Measurements from ENCODE around the gene NOC3L.

GRCh38 chr10:94411304-94411703, 48.6 kb upstream of the NOC3L start:
- TF ChIP-seq, protein P1, sequence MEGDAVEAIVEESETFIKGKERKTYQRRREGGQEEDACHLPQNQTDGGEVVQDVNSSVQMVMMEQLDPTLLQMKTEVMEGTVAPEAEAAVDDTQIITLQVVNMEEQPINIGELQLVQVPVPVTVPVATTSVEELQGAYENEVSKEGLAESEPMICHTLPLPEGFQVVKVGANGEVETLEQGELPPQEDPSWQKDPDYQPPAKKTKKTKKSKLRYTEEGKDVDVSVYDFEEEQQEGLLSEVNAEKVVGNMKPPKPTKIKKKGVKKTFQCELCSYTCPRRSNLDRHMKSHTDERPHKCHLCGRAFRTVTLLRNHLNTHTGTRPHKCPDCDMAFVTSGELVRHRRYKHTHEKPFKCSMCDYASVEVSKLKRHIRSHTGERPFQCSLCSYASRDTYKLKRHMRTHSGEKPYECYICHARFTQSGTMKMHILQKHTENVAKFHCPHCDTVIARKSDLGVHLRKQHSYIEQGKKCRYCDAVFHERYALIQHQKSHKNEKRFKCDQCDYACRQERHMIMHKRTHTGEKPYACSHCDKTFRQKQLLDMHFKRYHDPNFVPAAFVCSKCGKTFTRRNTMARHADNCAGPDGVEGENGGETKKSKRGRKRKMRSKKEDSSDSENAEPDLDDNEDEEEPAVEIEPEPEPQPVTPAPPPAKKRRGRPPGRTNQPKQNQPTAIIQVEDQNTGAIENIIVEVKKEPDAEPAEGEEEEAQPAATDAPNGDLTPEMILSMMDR (IDR thresholded peaks at IDR 0.05; ENCODE audit: insufficient read depth, low read length): no peak
- TF ChIP-seq POLR2AphosphoS5 (IDR thresholded peaks at IDR 0.05; ENCODE audit: low read depth): no peak
- no peak for TF ChIP-seq GABPA (IDR thresholded peaks at IDR 0.05; ENCODE audit: low read depth)
- TF ChIP-seq, protein P2, sequence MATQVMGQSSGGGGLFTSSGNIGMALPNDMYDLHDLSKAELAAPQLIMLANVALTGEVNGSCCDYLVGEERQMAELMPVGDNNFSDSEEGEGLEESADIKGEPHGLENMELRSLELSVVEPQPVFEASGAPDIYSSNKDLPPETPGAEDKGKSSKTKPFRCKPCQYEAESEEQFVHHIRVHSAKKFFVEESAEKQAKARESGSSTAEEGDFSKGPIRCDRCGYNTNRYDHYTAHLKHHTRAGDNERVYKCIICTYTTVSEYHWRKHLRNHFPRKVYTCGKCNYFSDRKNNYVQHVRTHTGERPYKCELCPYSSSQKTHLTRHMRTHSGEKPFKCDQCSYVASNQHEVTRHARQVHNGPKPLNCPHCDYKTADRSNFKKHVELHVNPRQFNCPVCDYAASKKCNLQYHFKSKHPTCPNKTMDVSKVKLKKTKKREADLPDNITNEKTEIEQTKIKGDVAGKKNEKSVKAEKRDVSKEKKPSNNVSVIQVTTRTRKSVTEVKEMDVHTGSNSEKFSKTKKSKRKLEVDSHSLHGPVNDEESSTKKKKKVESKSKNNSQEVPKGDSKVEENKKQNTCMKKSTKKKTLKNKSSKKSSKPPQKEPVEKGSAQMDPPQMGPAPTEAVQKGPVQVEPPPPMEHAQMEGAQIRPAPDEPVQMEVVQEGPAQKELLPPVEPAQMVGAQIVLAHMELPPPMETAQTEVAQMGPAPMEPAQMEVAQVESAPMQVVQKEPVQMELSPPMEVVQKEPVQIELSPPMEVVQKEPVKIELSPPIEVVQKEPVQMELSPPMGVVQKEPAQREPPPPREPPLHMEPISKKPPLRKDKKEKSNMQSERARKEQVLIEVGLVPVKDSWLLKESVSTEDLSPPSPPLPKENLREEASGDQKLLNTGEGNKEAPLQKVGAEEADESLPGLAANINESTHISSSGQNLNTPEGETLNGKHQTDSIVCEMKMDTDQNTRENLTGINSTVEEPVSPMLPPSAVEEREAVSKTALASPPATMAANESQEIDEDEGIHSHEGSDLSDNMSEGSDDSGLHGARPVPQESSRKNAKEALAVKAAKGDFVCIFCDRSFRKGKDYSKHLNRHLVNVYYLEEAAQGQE (IDR thresholded peaks at IDR 0.05; ENCODE audit: insufficient replicate concordance, low read depth): no peak
